Tibial nerve (tissue), 4 donors: ENCODE data around the gene ITPK1. TPM values are rescaled to one million over a fixed set of nuclear protein-coding genes. Genes with fewer than 3 reads are reported as not detected.

ENCODE experiments used
- DNase-seq, 2 donors: peaks; one replicate each; pipeline ENCODE4 v3.0.0-alpha.2; 2019; ENCODE audit warnings: low spot score in 2 of 2
- H3K27ac ChIP-seq, 4 donors: fragments of 200-600 bp; sonication (generic) in 3 of 4; one replicate each; pipeline ENCODE4 v1.5.1; 2017 to 2019; ENCODE audit warnings: mild to moderate bottlenecking in 1 of 4
- H3K27me3 ChIP-seq, 2 donors: fragments of 200-600 bp; sonication (generic) in 1 of 2; one replicate each; pipeline versions ENCODE4 v1.5.1 to v1.6.0; 2017 to 2019
- H3K36me3 ChIP-seq, 3 donors: fragments of 200-600 bp; sonication (generic); one replicate each; pipeline ENCODE4 v1.5.1; 2018 to 2019
- H3K4me1 ChIP-seq, 4 donors: fragments of 200-600 bp; sonication (generic) in 3 of 4; one replicate each; pipeline ENCODE4 v1.5.1; 2017 to 2019
- H3K4me3 ChIP-seq, 4 donors: fragments of 200-600 bp; sonication (generic) in 3 of 4; one replicate each; pipeline ENCODE4 v1.5.1; 2017 to 2019; ENCODE audit warnings: mild to moderate bottlenecking in 1 of 4, moderate library complexity in 1 of 4
- H3K9me3 ChIP-seq, 4 donors: fragments of 200-600 bp; sonication (generic) in 3 of 4; one replicate each; pipeline ENCODE4 v1.5.1; 2017 to 2019
- CTCF ChIP-seq, 5 experiments: fragments of 200-600 bp in 3 of 5; fragments of 450-650 bp in 2 of 5; sonication (generic) in 3 of 5; IDR thresholded peaks; one replicate each; pipeline ENCODE4 v1.5.1; 2016 to 2019; ENCODE audit warnings: antibody characterized with exemption in 5 of 5, mild to moderate bottlenecking in 3 of 5, moderate library complexity in 2 of 5
- EP300 ChIP-seq, 2 donors: sonication (generic); formaldehyde crosslinking; IDR thresholded peaks; one replicate each; pipeline ENCODE4 v1.6.1; 2017; ENCODE audit warnings: antibody characterized with exemption in 2 of 2, mild to moderate bottlenecking in 1 of 2
- POLR2A ChIP-seq, 2 donors: fragments of 450-650 bp; IDR thresholded peaks; one replicate each; pipeline ENCODE4 v1.6.1; 2017; ENCODE audit warnings: antibody characterized with exemption in 2 of 2, mild to moderate bottlenecking in 2 of 2, moderate library complexity in 2 of 2
- WGBS, 2 donors: methylation state at CpG; one replicate each; pipeline ENCODE4 v1.1.5; 2018; 5-methylcytosine and 5-hydroxymethylcytosine counted together
- total RNA-seq, 4 donors: library from RNA; depleted of rRNA; stranded (reverse); fragments of >200 nt; gene quantifications; one replicate each; pipeline ENCODE4 v1.1.0, GENCODE V29; 2016

Gene ITPK1
- total RNA-seq, 4 donors from 2014 or later, result 67.4 to 121 (median 92.5) TPM

GRCh38 chr14:92938890-92939671 lies 176.6 kb downstream of the ITPK1 start:
- no peaks in the 10 kb centered on the region for H3K9me3 ChIP-seq
- no peaks in the 10 kb centered on the region for H3K4me1 ChIP-seq
- TF ChIP-seq EP300 (IDR thresholded peaks at IDR 0.05) (no peak), CTCF (IDR thresholded peaks at IDR 0.05) (no peak), POLR2A (IDR thresholded peaks at IDR 0.05) (no peak)
- H3K36me3 ChIP-seq, result peaks cover 0 to 94% (median 13%) of the 10 kb centered on the region in 3 donors
- H3K4me3 ChIP-seq, result no peak overlapping the region
- no peak overlapping the region for H3K27ac ChIP-seq
- no peaks in the 10 kb centered on the region for H3K27me3 ChIP-seq
- no peak for DNase-seq
- 87 to 91% methylated on average over 24 to 25 of the region's 27 CpGs for WGBS, 2 donors

DNA sequence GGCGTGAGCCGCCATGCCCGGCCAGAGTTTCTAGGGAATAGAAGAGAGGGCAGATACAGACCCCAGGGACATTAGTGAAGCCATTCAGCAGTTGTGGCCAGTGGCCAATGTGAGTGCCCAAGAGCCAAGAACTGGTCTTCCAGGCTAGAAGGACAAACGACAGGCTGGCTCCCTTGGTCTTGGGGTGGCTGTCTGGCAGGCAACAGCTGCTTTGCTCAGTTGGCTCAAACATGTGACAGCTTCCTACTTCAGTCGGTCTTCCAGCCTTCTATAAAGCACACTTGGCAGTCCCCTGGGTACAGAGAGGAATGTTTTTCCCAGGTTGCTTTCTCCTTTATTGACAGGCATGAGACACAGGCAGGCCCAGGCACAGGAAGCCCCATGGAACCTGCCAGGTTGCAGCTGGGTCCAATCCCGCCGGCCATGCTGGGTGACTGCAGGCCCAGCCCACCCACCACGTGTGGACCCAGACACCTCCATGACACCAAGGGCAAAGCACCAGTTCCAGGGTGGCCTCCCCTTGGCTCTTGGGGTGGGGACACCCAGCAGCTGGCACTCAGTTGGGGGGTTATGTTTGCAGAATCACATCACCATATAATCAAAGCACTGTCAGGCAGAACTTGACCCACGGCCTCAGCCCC lies 177.4 kb downstream of the ITPK1 start:
- Histone ChIP-seq H3K36me3 (peaks cover 0 to 86% (median 13%) of the 10 kb centered on the region in 3 donors), H3K9me3 (no peaks in the 10 kb centered on the region), H3K27me3 (no peaks in the 10 kb centered on the region), H3K27ac (no peak overlapping the region), H3K4me1 (no peaks in the 10 kb centered on the region), H3K4me3 (no peak overlapping the region)
- DNase-seq, result no peak
- TF ChIP-seq EP300 (IDR thresholded peaks at IDR 0.05), result no peak
- 80% methylated on average over 9 of the region's 9 CpGs for WGBS, 2 donors

DNA sequence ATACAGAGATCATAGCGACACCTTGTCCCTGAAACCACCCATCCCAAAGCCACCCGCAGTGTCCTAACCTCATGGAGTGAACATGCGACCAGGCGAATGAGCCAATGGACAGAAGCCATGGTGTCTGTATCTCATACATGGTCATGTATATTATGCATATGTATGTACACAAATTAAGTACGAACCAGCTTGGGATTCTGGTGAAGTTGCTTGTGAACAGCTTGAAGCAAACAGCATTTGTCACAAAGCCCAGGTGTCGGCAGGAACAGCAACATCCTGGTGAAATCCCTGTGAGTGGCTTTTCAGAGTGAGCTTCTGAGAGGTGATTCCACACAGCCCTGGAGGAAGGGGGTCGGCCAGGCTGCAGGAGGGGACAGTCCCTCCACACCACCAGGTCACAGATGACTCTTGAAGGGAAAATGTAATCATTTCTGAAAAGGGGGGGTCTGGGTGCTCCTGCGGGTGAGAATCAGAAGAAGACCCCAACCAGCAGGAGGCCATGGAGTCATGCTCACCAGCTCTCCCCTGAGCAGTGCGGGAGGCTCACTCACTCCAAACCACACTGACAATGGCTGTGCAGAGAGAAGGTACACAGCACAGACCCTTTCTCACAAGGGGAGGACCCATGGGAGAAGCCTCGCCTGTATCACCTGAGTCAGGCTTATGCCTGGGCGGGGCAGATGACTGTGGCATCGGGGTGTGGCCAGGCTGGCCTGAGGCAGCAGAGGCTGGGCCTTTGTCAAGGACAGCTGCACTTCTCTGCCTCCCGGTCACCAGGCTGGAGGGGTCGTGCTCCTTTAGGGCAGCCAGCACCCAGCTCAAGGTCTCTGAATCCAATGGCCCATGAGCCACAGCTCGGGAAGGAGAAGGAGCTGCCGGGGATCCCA lies 178.4 kb downstream of the ITPK1 start:
- Histone ChIP-seq H3K27me3 (no peaks in the 10 kb centered on the region), H3K36me3 (peaks cover 0 to 76% (median 13%) of the 10 kb centered on the region in 3 donors), H3K9me3 (no peaks in the 10 kb centered on the region), H3K27ac (no peak overlapping the region), H3K4me1 (peaks cover 0 to 6% (median 0%) of the 10 kb centered on the region in 4 donors), H3K4me3 (no peak overlapping the region)
- 90 to 93% methylated on average over 14 to 16 of the region's 16 CpGs for WGBS, 2 donors
- DNase-seq, result no peak
- TF ChIP-seq EP300 (IDR thresholded peaks at IDR 0.05) (no peak), CTCF (IDR thresholded peaks at IDR 0.05) (no peak), POLR2A (IDR thresholded peaks at IDR 0.05) (no peak)

DNA sequence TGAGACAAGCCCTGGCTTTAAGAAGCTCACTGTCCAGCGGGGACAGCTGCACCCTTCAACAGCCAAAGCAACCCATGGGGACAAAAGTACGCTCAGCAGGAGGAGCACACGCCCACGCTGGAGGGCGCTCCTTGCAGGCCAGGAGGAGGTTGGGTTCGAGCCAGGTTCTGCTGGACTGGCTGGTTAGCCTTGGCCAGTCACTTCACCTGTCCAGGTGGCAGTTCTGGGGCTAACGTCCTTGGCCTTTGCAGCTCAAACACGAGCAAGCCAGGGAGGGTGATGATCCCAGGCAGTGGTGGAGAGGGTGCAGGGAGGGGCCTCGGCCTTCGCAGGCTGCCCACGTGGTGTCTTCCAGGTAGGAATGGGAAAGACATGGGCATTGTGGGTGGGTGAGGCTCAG lies 179.6 kb downstream of the ITPK1 start:
- Histone ChIP-seq H3K27me3 (no peaks in the 10 kb centered on the region), H3K4me3 (no peak overlapping the region), H3K27ac (no peak overlapping the region), H3K36me3 (peaks cover 0 to 64% (median 6%) of the 10 kb centered on the region in 3 donors), H3K4me1 (peaks cover 0 to 6% (median 0%) of the 10 kb centered on the region in 4 donors), H3K9me3 (no peaks in the 10 kb centered on the region)
- WGBS, 2 donors, result 82 to 92% methylated on average over 8 to 11 of the region's 11 CpGs
- no peak for DNase-seq
- TF ChIP-seq EP300 (IDR thresholded peaks at IDR 0.05), result no peak
- no peak for TF ChIP-seq POLR2A (IDR thresholded peaks at IDR 0.05)
- TF ChIP-seq CTCF (IDR thresholded peaks at IDR 0.05), result no peak

GRCh38 chr14:92935446-92935845 lies 180.3 kb downstream of the ITPK1 start:
- 90 to 93% methylated on average over 7 to 10 of the region's 11 CpGs for WGBS, 2 donors
- H3K36me3 ChIP-seq, result peaks cover 0 to 57% (median 6%) of the 10 kb centered on the region in 3 donors
- H3K27me3 ChIP-seq, result no peaks in the 10 kb centered on the region
- peaks cover 0 to 6% (median 0%) of the 10 kb centered on the region in 4 donors for H3K4me1 ChIP-seq
- no peaks in the 10 kb centered on the region for H3K9me3 ChIP-seq
- no peak for DNase-seq
- TF ChIP-seq EP300 (IDR thresholded peaks at IDR 0.05) (no peak), POLR2A (IDR thresholded peaks at IDR 0.05) (no peak), CTCF (IDR thresholded peaks at IDR 0.05) (no peak)
- H3K27ac ChIP-seq, result no peak overlapping the region
- H3K4me3 ChIP-seq, result no peak overlapping the region
